ENCODE measurements around the gene ZMYND11. TPM values are rescaled to one million over a fixed set of nuclear protein-coding genes. Genes with fewer than 3 reads are reported as not detected.

The ZMYND11 gene
- total and polyA plus RNA-seq, 2 donors (not counting 1 experiment from before 2014, with no cell fraction given) = 17.3 to 50.1 TPM

DNA sequence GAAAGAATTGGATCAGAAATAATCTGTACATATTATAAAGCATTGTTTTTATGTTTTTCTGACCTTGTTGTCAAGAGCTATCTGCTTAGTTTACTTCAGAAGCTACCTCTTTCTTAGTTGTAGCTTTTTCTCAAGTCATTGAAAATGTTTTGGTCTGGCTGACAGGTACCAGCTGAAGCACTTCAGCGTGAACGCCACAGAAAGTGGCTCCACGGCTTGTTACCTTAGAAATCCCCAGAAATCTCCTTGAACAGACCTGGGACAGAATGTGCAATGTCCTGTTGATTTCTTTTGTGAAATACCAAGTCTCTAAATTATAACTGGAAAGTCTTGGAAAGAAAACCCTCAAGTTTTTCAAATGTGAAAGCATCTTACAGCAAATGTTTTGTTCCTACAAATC is 96.8 kb downstream of the ZMYND11 start:
- ATAC-seq (ENCODE audit: low read depth) = no peak

DNA sequence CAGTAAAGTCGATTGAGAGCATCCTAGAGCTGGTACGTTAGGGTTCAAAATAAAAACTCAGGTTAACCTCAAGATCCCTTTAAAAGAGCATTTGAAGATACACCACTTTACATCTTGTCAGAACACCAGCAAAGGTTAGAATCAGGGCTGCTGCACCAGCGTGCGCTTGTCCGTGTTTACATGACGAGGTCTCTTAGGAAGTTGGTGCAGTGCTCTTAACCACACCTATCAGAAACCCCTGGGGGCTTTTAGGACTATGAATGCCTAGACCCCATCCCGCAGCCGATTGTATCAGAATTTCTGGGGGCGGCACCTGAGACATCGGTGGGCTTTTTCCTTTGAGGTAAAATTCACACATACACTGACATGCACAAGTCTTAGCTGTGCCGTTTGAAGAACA is 97.6 kb downstream of the ZMYND11 start:
- H3K9me3 Mint-ChIP-seq (ENCODE audit: insufficient read depth) = no peaks in the 10 kb centered on the region
- Histone ChIP-seq H4K20me1 (ENCODE audit: control insufficient read depth, insufficient read depth, low read length, poor library complexity, severe bottlenecking) (no peaks in the 10 kb centered on the region), H3K9me3 (ENCODE audit: control extremely low read depth in 1 of 3, control insufficient read depth in 2 of 3, insufficient read depth in 1 of 3, low read length in 2 of 3) (no peaks in the 10 kb centered on the region), H3K4me2 (replicated peaks; ENCODE audit: low read depth, low read length, poor library complexity, severe bottlenecking) (no peak overlapping the region), H3K4me3 (ENCODE audit: control extremely low read depth in 1 of 5, extremely low read depth in 1 of 5, insufficient read depth in 1 of 5, low read depth in 2 of 5, low read length in 4 of 5) (no peak overlapping the region), H3K27ac (ENCODE audit: low read length in 2 of 2) (no peak overlapping the region), H2AFZ (ENCODE audit: insufficient read depth, low read depth, low read length, poor library complexity, severe bottlenecking) (no peak overlapping the region), H3K79me2 (ENCODE audit: control insufficient read depth, insufficient read depth, low read length) (no peaks in the 10 kb centered on the region), H3K4me1 (ENCODE audit: control insufficient read depth in 2 of 2, insufficient read depth in 2 of 2, low read length in 2 of 2) (no peaks in the 10 kb centered on the region), H3K36me3 (replicated peaks in 1 of 2; ENCODE audit: control extremely low read depth in 1 of 2, control insufficient read depth in 1 of 2, extremely low read depth in 1 of 2, insufficient read depth in 2 of 2, low read length in 1 of 2) (peaks cover 0 to 4% of the 10 kb centered on the region in 2 experiments), H3K9ac (ENCODE audit: low read length) (no peak overlapping the region), H3K27me3 (replicated peaks in 1 of 4; ENCODE audit: control extremely low read depth in 1 of 4, control insufficient read depth in 3 of 4, insufficient read depth in 4 of 4, low read length in 3 of 4) (no peaks in the 10 kb centered on the region)
- ATAC-seq (ENCODE audit: low read depth) (no peak), DNase-seq (no peak)
- peaks cover 8% of the 10 kb centered on the region for H3K4me1 Mint-ChIP-seq
- H3K27ac Mint-ChIP-seq = no peak overlapping the region
- intact Hi-C loops (cut with micrococcal nuclease) = no loop called here
- TF ChIP-seq, protein P1, sequence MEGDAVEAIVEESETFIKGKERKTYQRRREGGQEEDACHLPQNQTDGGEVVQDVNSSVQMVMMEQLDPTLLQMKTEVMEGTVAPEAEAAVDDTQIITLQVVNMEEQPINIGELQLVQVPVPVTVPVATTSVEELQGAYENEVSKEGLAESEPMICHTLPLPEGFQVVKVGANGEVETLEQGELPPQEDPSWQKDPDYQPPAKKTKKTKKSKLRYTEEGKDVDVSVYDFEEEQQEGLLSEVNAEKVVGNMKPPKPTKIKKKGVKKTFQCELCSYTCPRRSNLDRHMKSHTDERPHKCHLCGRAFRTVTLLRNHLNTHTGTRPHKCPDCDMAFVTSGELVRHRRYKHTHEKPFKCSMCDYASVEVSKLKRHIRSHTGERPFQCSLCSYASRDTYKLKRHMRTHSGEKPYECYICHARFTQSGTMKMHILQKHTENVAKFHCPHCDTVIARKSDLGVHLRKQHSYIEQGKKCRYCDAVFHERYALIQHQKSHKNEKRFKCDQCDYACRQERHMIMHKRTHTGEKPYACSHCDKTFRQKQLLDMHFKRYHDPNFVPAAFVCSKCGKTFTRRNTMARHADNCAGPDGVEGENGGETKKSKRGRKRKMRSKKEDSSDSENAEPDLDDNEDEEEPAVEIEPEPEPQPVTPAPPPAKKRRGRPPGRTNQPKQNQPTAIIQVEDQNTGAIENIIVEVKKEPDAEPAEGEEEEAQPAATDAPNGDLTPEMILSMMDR (IDR thresholded peaks at IDR 0.05) = no peak
- no peak for TF ChIP-seq EZH2 (IDR thresholded peaks at IDR 0.05; ENCODE audit: borderline replicate concordance, insufficient read depth, low read depth, low read length, poor library complexity, severe bottlenecking)
- CTCF ChIA-PET = no interaction called here
- 100% methylated on average over 5 of the region's 11 CpGs for WGBS (ENCODE audit: insufficient coverage)
- H3K27me3 Mint-ChIP-seq = no peaks in the 10 kb centered on the region
- H3K4me3 Mint-ChIP-seq = no peak overlapping the region
- POLR2A ChIA-PET = no interaction called here

More for the DNA sequence above, 96.8 kb downstream of the ZMYND11 start:
- intact Hi-C loops (cut with micrococcal nuclease) = no loop called here
- Histone ChIP-seq H3K9ac (ENCODE audit: low read length) (no peak overlapping the region), H3K4me3 (ENCODE audit: control extremely low read depth in 1 of 5, extremely low read depth in 1 of 5, insufficient read depth in 1 of 5, low read depth in 2 of 5, low read length in 4 of 5) (no peak overlapping the region), H3K79me2 (ENCODE audit: control insufficient read depth, insufficient read depth, low read length) (no peaks in the 10 kb centered on the region), H2AFZ (ENCODE audit: insufficient read depth, low read depth, low read length, poor library complexity, severe bottlenecking) (no peak overlapping the region), H3K9me3 (ENCODE audit: control extremely low read depth in 1 of 3, control insufficient read depth in 2 of 3, insufficient read depth in 1 of 3, low read length in 2 of 3) (no peaks in the 10 kb centered on the region), H3K27ac (ENCODE audit: low read length in 2 of 2) (no peak overlapping the region), H3K4me2 (replicated peaks; ENCODE audit: low read depth, low read length, poor library complexity, severe bottlenecking) (no peak overlapping the region), H3K36me3 (replicated peaks in 1 of 2; ENCODE audit: control extremely low read depth in 1 of 2, control insufficient read depth in 1 of 2, extremely low read depth in 1 of 2, insufficient read depth in 2 of 2, low read length in 1 of 2) (peaks cover 0 to 3% of the 10 kb centered on the region in 2 experiments), H3K4me1 (ENCODE audit: control insufficient read depth in 2 of 2, insufficient read depth in 2 of 2, low read length in 2 of 2) (no peaks in the 10 kb centered on the region), H4K20me1 (ENCODE audit: control insufficient read depth, insufficient read depth, low read length, poor library complexity, severe bottlenecking) (no peaks in the 10 kb centered on the region), H3K27me3 (replicated peaks in 1 of 4; ENCODE audit: control extremely low read depth in 1 of 4, control insufficient read depth in 3 of 4, insufficient read depth in 4 of 4, low read length in 3 of 4) (no peaks in the 10 kb centered on the region)
- Mint-ChIP-seq H3K27me3 (no peaks in the 10 kb centered on the region), H3K4me3 (no peak overlapping the region), H3K27ac (no peak overlapping the region), H3K9me3 (ENCODE audit: insufficient read depth) (no peaks in the 10 kb centered on the region), H3K4me1 (peaks cover 8% of the 10 kb centered on the region)
- POLR2A ChIA-PET = no interaction called here
- 100% methylated on average over 1 of the region's 3 CpGs for WGBS (ENCODE audit: insufficient coverage)
- CTCF ChIA-PET = no interaction called here
- no peak for TF ChIP-seq EZH2 (IDR thresholded peaks at IDR 0.05; ENCODE audit: borderline replicate concordance, insufficient read depth, low read depth, low read length, poor library complexity, severe bottlenecking)
- TF ChIP-seq, protein P1 (IDR thresholded peaks at IDR 0.05) = no peak
- DNase-seq = no peak
